Measurements from ENCODE around the gene CAB39. TPM values are rescaled to one million over a fixed set of nuclear protein-coding genes. Genes with fewer than 3 reads are reported as not detected.
A peak's percentile ranks its signal among the peaks of the same experiment; 100 is the strongest.

Gene CAB39
- total and polyA plus RNA-seq, 5 donors = 47.2 to 100.0 (median 87.3) TPM

GRCh38 chr2:230869914-230870543 lies 157.4 kb downstream of the CAB39 start:
- ATAC-seq (no peak), DNase-seq (peak in 1 of 3 donors; percentile 40)
- Histone ChIP-seq H3K27ac (ENCODE audit: low read length) (no peak overlapping the region), H3K4me1 (ENCODE audit: control insufficient read depth, insufficient read depth, low read length) (no peaks in the 10 kb centered on the region), H3K27me3 (ENCODE audit: control insufficient read depth, insufficient read depth) (no peaks in the 10 kb centered on the region), H3K9me3 (ENCODE audit: control insufficient read depth, low read length) (no peaks in the 10 kb centered on the region), H3K4me3 (ENCODE audit: low read length) (no peak overlapping the region)
- 74% methylated on average over 11 of the region's 11 CpGs for WGBS
- intact Hi-C loops (cut with DNase I) = no loop called here

Other genes starting within 250 kb of the CAB39 start
- 10 to 100 TPM; 40.5 to 67.0 (median 57.7) TPM for gene ITM2C, start 152.1 kb downstream of the CAB39 start, total RNA-seq
- gene ITM2C, start 152.1 kb downstream of the CAB39 start, polyA plus RNA-seq = 73.1 TPM
- gene GPR55, start 212.4 kb downstream of the CAB39 start, total RNA-seq = under 1 TPM in 2 of 4 donors, not detected in 2; 0.18 to 0.20 TPM
- gene GPR55, start 212.4 kb downstream of the CAB39 start, polyA plus RNA-seq = not detected